Measurements from ENCODE around the gene RASSF5. TPM values are rescaled to one million over a fixed set of nuclear protein-coding genes. Genes with fewer than 3 reads are reported as not detected.

The RASSF5 gene
- total and polyA plus RNA-seq, 9 of the 15 experiments (the other 6 are each of a cell fraction or from before 2014, with no cell fraction given), result 6.1 to 41.0 (median 25.2) TPM

DNA sequence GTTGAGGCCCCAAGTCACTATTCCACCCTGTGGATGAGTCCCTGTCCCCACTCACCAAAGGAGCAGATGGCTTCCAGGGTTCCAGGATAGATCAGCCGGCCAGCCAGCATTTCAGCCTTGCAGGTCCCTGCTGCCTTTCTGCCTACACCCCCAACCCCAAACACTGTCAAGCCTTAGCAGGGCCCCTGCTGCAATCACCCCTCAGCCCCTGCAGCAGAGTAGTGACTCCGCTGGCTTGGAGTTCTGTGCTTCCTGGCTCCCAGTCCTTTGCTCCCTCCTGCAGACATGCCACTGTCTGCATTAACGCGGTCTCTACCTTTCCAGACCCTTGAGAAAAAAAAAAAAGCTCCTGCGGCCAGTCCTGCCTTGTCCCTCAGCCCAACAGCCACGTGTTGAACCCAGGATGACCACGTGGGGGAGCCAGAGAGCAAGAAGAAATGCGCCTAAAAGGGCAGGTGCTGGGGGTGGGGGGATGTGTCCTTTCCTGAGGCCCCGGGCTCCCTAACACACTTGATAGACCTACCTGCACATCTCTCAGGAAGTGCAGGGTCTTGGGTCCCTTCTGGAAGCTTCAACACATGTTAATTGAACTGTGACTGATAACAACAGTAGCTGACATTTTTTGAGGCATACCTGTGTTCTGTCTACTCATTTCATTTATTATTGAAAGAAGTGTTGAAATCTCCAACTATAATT is 37.4 kb downstream of the RASSF5 start (continued):
- no peak for TF ChIP-seq CHD7 (IDR thresholded peaks at IDR 0.05; ENCODE audit: low read depth, low read length)
- TF ChIP-seq DIDO1 (tag; IDR thresholded peaks at IDR 0.05; ENCODE audit: low read depth), result no peak
- TF ChIP-seq FOXJ3 (CRISPR knock-in tag; IDR thresholded peaks at IDR 0.05), result no peak
- TF ChIP-seq PTTG1 (tag; IDR thresholded peaks at IDR 0.05; ENCODE audit: low read depth), result no peak
- peak in 2 of 3 experiments; percentile 18 to 24 for TF ChIP-seq YY1 (IDR thresholded peaks at IDR 0.05; ENCODE audit: borderline replicate concordance in 1 of 3, control insufficient read depth in 1 of 3, extremely low read depth in 1 of 3, insufficient read depth in 3 of 3, insufficient read length in 1 of 3, insufficient replicate concordance in 2 of 3, low read depth in 1 of 3, low read length in 2 of 3)
- no peak for TF ChIP-seq MYNN (IDR thresholded peaks at IDR 0.05)
- no peak for TF ChIP-seq MYNN (CRISPR knock-in tag; IDR thresholded peaks at IDR 0.05)
- TF ChIP-seq ZBTB1 (CRISPR knock-in tag; IDR thresholded peaks at IDR 0.05; ENCODE audit: borderline replicate concordance, low read depth), result peak; percentile 62; the same call in 1 of the 2 replicates
- no peak for TF ChIP-seq ADNP (tag; IDR thresholded peaks at IDR 0.05)
- 0 out of 2 replicates have a peak, but pooled peaks have one; percentile 27 for TF ChIP-seq ZBTB7A (IDR thresholded peaks at IDR 0.05; ENCODE audit: borderline replicate concordance, control insufficient read depth, low read depth, low read length)
- TF ChIP-seq ZKSCAN8 (CRISPR knock-in tag; IDR thresholded peaks at IDR 0.05), result no peak
- TF ChIP-seq, protein P1, sequence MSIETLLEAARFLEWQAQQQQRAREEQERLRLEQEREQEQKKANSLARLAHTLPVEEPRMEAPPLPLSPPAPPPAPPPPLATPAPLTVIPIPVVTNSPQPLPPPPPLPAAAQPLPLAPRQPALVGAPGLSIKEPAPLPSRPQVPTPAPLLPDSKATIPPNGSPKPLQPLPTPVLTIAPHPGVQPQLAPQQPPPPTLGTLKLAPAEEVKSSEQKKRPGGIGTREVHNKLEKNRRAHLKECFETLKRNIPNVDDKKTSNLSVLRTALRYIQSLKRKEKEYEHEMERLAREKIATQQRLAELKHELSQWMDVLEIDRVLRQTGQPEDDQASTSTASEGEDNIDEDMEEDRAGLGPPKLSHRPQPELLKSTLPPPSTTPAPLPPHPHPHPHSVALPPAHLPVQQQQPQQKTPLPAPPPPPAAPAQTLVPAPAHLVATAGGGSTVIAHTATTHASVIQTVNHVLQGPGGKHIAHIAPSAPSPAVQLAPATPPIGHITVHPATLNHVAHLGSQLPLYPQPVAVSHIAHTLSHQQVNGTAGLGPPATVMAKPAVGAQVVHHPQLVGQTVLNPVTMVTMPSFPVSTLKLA (conservative IDR thresholded peaks at IDR 0.05), result peak; percentile 85 to 91
- no peak for TF ChIP-seq ZNF12 (CRISPR knock-in tag; IDR thresholded peaks at IDR 0.05)
- no peak for TF ChIP-seq RBM25 (IDR thresholded peaks at IDR 0.05; ENCODE audit: low read depth, low read length, severe bottlenecking)
- TF ChIP-seq DPF2 (IDR thresholded peaks at IDR 0.05), result no peak

All from K562 (cell line).